ENCODE measurements around the gene REX1BD. TPM values are rescaled to one million over a fixed set of nuclear protein-coding genes. Genes with fewer than 3 reads are reported as not detected.
A peak's percentile ranks its signal among the peaks of the same experiment; 100 is the strongest.

Gene REX1BD
- total RNA-seq, 1 experiment from 2014 or later: 72.3 TPM

DNA sequence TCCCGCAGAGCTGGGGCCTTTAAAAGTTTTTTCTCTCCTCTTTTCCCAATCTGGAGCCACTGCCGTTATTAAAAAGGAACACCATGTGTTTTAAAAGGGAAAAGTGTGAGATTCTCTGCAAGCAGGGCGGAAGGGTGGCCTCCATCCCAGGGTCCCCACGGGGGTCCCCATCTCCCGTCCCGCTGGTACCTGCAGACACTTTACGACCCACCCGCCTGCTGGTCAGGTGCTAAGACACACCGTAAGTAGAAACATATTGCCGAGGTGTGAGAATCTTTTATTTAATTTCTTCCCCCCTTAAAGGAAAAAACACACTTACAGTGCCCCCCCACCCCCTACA is 16.2 kb downstream of the REX1BD start:
- Histone ChIP-seq H4K20me1 (ENCODE audit: control insufficient read depth, insufficient read depth, insufficient read length) (no peaks in the 10 kb centered on the region), H3K9me3 (ENCODE audit: control insufficient read depth, low read depth, low read length) (no peaks in the 10 kb centered on the region), H3K27me3 (ENCODE audit: insufficient read depth, low read length) (peaks cover 60% of the 10 kb centered on the region), H3T11ph (ENCODE audit: low read length) (no peak overlapping the region), H3K14ac (ENCODE audit: insufficient read depth, low read length) (no peak overlapping the region), H4K8ac (replicated peaks; ENCODE audit: insufficient read length, low read depth, low read length) (no peak overlapping the region), H4K91ac (ENCODE audit: insufficient read length, low read depth, low read length) (no peak overlapping the region), H3K23ac (ENCODE audit: insufficient read length, low read depth, low read length) (no peak overlapping the region), H2AFZ (ENCODE audit: low read length) (no peak overlapping the region), H2BK5ac (ENCODE audit: insufficient read length, low read length) (no peak overlapping the region), H2BK15ac (ENCODE audit: low read depth, low read length) (no peak overlapping the region), H3K4me2 (ENCODE audit: insufficient read depth, insufficient read length, low read length) (no peak overlapping the region), H2BK120ac (ENCODE audit: low read depth, low read length, poor library complexity, severe bottlenecking) (no peak overlapping the region), H3K27ac (ENCODE audit: insufficient read length, low read depth, low read length) (no peak overlapping the region), H2BK20ac (ENCODE audit: low read depth, low read length, poor library complexity, severe bottlenecking) (no peak overlapping the region), H3K18ac (ENCODE audit: insufficient read length, low read depth, low read length) (no peak overlapping the region), H3K4me1 (ENCODE audit: insufficient read depth, low read length) (peaks cover 5% of the 10 kb centered on the region; the same call in 1 of the 2 replicates), H3K9ac (ENCODE audit: extremely low read depth, insufficient read length, low read length) (no peak overlapping the region), H4K5ac (ENCODE audit: insufficient read length, low read depth, low read length) (no peak overlapping the region), H3K56ac (ENCODE audit: insufficient read length, low read depth, low read length) (no peak overlapping the region), H2BK12ac (ENCODE audit: insufficient read length, low read depth, low read length) (no peak overlapping the region), H3K79me2 (ENCODE audit: insufficient read depth, low read length) (no peaks in the 10 kb centered on the region), H3K79me1 (ENCODE audit: insufficient read depth, low read depth, low read length, poor library complexity, severe bottlenecking) (no peaks in the 10 kb centered on the region), H3K4ac (ENCODE audit: low read depth, low read length) (no peak overlapping the region), H3K23me2 (ENCODE audit: insufficient read length, low read depth, low read length, poor library complexity, severe bottlenecking) (peaks cover 3% of the 10 kb centered on the region), H2AK5ac (ENCODE audit: insufficient read length, low read length) (no peak overlapping the region)
- H3K36me3 Mint-ChIP-seq (ENCODE audit: insufficient read depth in 1 of 3, low read depth in 3 of 3): peaks cover 0 to 6% (median 0%) of the 10 kb centered on the region in 3 experiments; a peak in 2 of 7 replicates
- peak overlapping the region in 1 of 2 experiments; percentile 75; a peak in 1 of 5 replicates for H3K4me3 Mint-ChIP-seq
- H3K4me1 Mint-ChIP-seq: peaks cover 28 to 39% of the 10 kb centered on the region in 2 experiments
- TF ChIP-seq, protein P1, sequence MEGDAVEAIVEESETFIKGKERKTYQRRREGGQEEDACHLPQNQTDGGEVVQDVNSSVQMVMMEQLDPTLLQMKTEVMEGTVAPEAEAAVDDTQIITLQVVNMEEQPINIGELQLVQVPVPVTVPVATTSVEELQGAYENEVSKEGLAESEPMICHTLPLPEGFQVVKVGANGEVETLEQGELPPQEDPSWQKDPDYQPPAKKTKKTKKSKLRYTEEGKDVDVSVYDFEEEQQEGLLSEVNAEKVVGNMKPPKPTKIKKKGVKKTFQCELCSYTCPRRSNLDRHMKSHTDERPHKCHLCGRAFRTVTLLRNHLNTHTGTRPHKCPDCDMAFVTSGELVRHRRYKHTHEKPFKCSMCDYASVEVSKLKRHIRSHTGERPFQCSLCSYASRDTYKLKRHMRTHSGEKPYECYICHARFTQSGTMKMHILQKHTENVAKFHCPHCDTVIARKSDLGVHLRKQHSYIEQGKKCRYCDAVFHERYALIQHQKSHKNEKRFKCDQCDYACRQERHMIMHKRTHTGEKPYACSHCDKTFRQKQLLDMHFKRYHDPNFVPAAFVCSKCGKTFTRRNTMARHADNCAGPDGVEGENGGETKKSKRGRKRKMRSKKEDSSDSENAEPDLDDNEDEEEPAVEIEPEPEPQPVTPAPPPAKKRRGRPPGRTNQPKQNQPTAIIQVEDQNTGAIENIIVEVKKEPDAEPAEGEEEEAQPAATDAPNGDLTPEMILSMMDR (conservative IDR thresholded peaks at IDR 0.05): no peak
- WGBS (ENCODE audit: extremely low coverage, insufficient read length, low lambda C conversion rate): no CpG with 5 or more reads among the region's 10 CpGs
- peaks cover 86% of the 10 kb centered on the region for H3K27me3 Mint-ChIP-seq (ENCODE audit: low read depth)
- no peaks in the 10 kb centered on the region; a peak in 1 of 5 replicates for H3K9me3 Mint-ChIP-seq
- DNase-seq: no peak
- H3K27ac Mint-ChIP-seq: no peak overlapping the region; a peak in 1 of 7 replicates

Measured in H9 (cell line).